Heart left ventricle (tissue), 16 donors: Measurements from ENCODE around the gene HHATL. TPM values are rescaled to one million over a fixed set of nuclear protein-coding genes. Genes with fewer than 3 reads are reported as not detected.

Experiments
- ATAC-seq, 4 donors: fragments of 200-7000 bp; cut with Tn5 transposase; one replicate each; pipeline ENCODE4 v1.9.1; 2020 to 2022; ENCODE audit warnings: moderate library complexity in 4 of 4, mild to moderate bottlenecking in 3 of 4, moderate number of reproducible peaks in 1 of 4
- DNase-seq, 5 donors: peaks; one replicate each; pipeline ENCODE4 v3.0.0-alpha.2; 2020
- H3K27ac ChIP-seq, 12 donors: fragments of 200-600 bp; sonication (generic) in 4 of 12; one replicate each; pipeline versions ENCODE4 v1.5.0 to v1.8.0; 2016 to 2022; ENCODE audit warnings: mild to moderate bottlenecking in 2 of 12
- H3K27me3 ChIP-seq, 9 donors: fragments of 200-600 bp; sonication (generic) in 2 of 9; one replicate each; pipeline versions ENCODE4 v1.5.1 to v1.8.0; 2016 to 2022; ENCODE audit warnings: mild to moderate bottlenecking in 3 of 9
- H3K36me3 ChIP-seq, 9 donors: fragments of 200-600 bp; sonication (generic) in 2 of 9; one replicate each; pipeline versions ENCODE4 v1.5.0 to v1.8.0; 2018 to 2022; ENCODE audit warnings: mild to moderate bottlenecking in 2 of 9
- H3K4me1 ChIP-seq, 12 donors: fragments of 200-600 bp; sonication (generic) in 4 of 12; one replicate each; pipeline versions ENCODE4 v1.5.0 to v1.8.0; 2016 to 2022; ENCODE audit warnings: mild to moderate bottlenecking in 3 of 12
- H3K4me3 ChIP-seq, 12 donors: fragments of 200-600 bp; sonication (generic) in 4 of 12; one replicate each; pipeline versions ENCODE4 v1.5.0 to v1.8.0; 2017 to 2022; ENCODE audit warnings: mild to moderate bottlenecking in 9 of 12, moderate library complexity in 4 of 12
- H3K9me3 ChIP-seq, 12 donors: fragments of 200-600 bp; sonication (generic) in 4 of 12; one replicate each; pipeline versions ENCODE4 v1.5.0 to v1.8.0; 2016 to 2022; ENCODE audit warnings: mild to moderate bottlenecking in 1 of 12
- CTCF ChIP-seq, 12 donors: fragments of 200-600 bp; sonication (generic) in 4 of 12; IDR thresholded peaks; one replicate each; pipeline versions ENCODE4 v1.5.0 to v1.8.0; 2018 to 2022; ENCODE audit warnings: antibody characterized with exemption in 12 of 12, mild to moderate bottlenecking in 5 of 12
- POLR2A ChIP-seq, 2 donors: fragments of 450-650 bp; IDR thresholded peaks; one replicate each; pipeline ENCODE4 v1.6.1; 2017; ENCODE audit warnings: antibody characterized with exemption in 2 of 2, mild to moderate bottlenecking in 2 of 2, moderate library complexity in 2 of 2
- WGBS, 4 donors: extraction: QIAGEN DNeasy Blood & Tissue Kit in 2 of 4; methylation state at CpG; one replicate each; pipeline versions ENCODE4 v1.1.5 to v1.1.7; 2013 to 2018; 5-methylcytosine and 5-hydroxymethylcytosine counted together
- intact Hi-C, 10 donors: fragments of 100-400 bp; cut with DNase I; formaldehyde crosslinking; loops; one replicate each; pipeline versions ENCODE4 v1.11.1 to v1.14.2; 2022
- polyA plus RNA-seq, 2 donors: library from polyadenylated mRNA; stranded (reverse); fragments of 200-250 nt; gene quantifications; one replicate each; pipeline ENCODE4 v1.2.3, GENCODE V29; 2013
- total RNA-seq, 9 donors: library from RNA; depleted of rRNA in 2 of 9; stranded (reverse); fragments of >200 nt in 2 of 9; fragmentation: NEBNext Ultra II Directional in 3 of 9; extraction: Animal tissue kit (Norgen Biotek cat#: 25700) in 3 of 9; gene quantifications; one replicate each; pipeline versions ENCODE4 v1.1.0 to v1.2.4, GENCODE V29; 2016 to 2023
- donor health status: ischemic (EF 13 %, LVEDD 7.1; RV severe dilation, severe dysfunction).
- donor health status: healthy with polysubstance abuse.
- donor health status: DM: no; HTN: yes; CAD: no.
- donor health status: DM: no; HTN: no; CAD: no.
- donor health status: ischemic (EF 25% LVEDD 6.9; RV normal size, moderate dysfunction).
- donor health status: ischemic (EF 25% LVEDD 5.7; RV mildly dilated, moderate dysfunction).
- donor health status: healthy.
- donor health status: DM: yes; HTN: yes; CAD: no.
- donor health status: ischemic (EF 35%, LVEDD 5.7; RV mildly dilated, moderate dysfunction).
- donor health status: nonischemic (EF 11% LVEDD 7.7; RV severe dilation, severe dysfunction).
- donor health status: DM: yes; HTN: yes; CAD: no.
- donor health status: PGD.
- donor health status: ischemic (EF 29% LVEDD 5.4; RV normal size, mild dysfunction).
- donor health status: nonischemic (EF 23%, LVEDD 6.1; RV moderate dilation, normal function).

Gene HHATL
- total and polyA plus RNA-seq, 11 donors: 188 to 1,023 (median 538) TPM

DNA sequence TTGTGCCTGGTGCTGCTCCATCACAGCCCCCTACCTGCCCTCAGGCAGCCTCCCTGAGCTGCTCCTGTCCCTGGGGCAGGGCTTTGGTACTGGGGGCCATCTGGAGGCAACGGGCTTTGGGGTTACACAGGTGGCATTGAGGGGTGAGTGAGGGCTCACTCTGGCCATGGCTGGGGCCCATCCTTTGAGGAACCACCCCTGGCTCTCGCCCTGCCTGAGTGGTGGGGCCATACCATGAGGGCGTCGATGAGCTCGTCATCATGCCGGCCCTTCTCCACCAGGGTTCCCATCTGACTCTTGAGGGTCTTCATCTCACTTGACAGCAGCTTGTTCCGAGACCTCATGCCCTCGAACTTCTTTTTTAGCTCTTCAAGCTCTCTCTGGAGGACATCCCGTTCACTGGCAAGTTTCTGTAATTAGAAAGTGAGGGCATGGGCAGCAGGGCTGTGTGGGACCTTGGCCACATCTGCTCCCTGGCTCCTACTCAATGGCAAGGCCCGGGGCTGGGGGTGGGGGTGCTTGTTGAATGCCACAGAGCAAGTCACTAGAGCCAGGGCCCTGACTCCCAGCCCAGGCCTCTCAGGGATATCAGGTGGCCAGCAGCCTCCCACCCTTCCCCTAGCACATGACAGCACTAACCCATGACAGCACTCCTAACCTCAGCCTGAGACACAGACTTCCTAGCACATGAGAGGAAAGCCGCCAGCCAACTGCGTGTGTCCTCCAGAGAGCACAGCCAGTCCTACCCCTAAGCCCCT, 37.0 kb upstream of the HHATL start:
- intact Hi-C loops: loop anchor here in 9 of 10 donors (1.0 to 10.0 kb wide), 11 partner anchors 37 to 515 kb away; partner anchors contain the start of genes HHATL (in 7 of the 9), ZBTB47 (in 3 of the 9) and NKTR (in 1 of the 9)
- ATAC-seq (peak; percentile 96 to 97 (median 96)), DNase-seq (peak; percentile 89 to 97 (median 90))
- Histone ChIP-seq H3K36me3 (no peaks in the 10 kb centered on the region), H3K27me3 (no peaks in the 10 kb centered on the region), H3K4me3 (no peak overlapping the region), H3K4me1 (peaks cover 0 to 36% (median 15%) of the 10 kb centered on the region in 12 donors), H3K9me3 (no peaks in the 10 kb centered on the region), H3K27ac (peak overlapping the region; percentile 77 to 99 (median 92))
- TF ChIP-seq CTCF (IDR thresholded peaks at IDR 0.05): no peak
- TF ChIP-seq POLR2A (IDR thresholded peaks at IDR 0.05): no peak
- WGBS, 4 donors: 52 to 72% (median 63%) methylated on average over 10 to 12 of the region's 12 CpGs

DNA sequence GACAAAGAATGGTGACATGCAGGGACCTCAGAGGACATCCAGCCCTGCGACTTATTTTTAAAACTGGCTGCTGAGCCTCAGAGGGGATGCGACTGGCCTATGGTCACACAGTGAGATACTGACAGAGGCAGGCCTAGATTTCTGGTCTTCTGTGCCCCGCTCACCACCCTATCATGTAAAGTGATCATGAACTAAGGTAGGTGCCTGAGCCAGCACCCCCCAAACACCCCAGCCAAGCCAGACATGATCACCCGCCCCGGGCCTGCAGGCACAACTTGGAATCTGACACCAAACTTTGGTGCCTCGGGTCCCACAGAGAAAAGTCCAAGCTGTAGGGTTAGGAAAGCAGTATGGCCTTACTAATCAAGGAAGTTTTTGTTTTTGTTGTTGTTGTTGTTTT, 33.9 kb upstream of the HHATL start:
- Histone ChIP-seq H3K27ac (peak overlapping the region in 5 of 12 donors; percentile 17 to 51 (median 23)), H3K4me1 (peaks cover 0 to 30% (median 12%) of the 10 kb centered on the region in 12 donors)
- intact Hi-C loops: no loop called here

DNA sequence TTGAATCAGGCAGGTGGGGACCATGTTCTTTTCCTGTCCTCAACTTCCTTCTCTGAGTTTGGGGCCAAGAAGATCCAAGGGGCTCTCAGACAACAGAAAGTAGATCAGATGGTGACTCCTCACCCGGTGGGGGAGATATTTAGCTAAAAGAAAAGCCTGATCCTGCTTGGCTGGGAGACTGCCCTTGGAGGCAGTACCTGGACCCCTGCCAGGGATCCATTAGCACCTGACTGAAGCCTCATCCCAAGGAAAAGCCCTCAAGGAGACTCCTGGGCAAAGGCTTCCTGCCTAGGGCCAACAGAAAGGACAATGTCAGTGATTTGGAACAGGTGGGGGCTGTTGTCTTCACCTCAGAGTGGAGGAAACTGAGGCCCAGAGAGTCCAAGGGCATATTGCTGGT, 33.5 kb upstream of the HHATL start:
- 0 to 38% (median 20%) methylated on average over 1 of the region's 1 CpG for WGBS, 4 donors
- DNase-seq (peak in 1 of 5 donors; percentile 49), ATAC-seq (no peak)
- no peaks in the 10 kb centered on the region for H3K9me3 ChIP-seq
- H3K4me1 ChIP-seq: peaks cover 0 to 29% (median 12%) of the 10 kb centered on the region in 12 donors
- H3K27ac ChIP-seq: peak overlapping the region in 5 of 12 donors; percentile 17 to 51 (median 29)
- no peaks in the 10 kb centered on the region for H3K27me3 ChIP-seq
- intact Hi-C loops: no loop called here
- no peak overlapping the region for H3K4me3 ChIP-seq
- TF ChIP-seq CTCF (IDR thresholded peaks at IDR 0.05) (no peak), POLR2A (IDR thresholded peaks at IDR 0.05) (no peak)
- no peaks in the 10 kb centered on the region for H3K36me3 ChIP-seq

More for the DNA sequence above, 33.9 kb upstream of the HHATL start:
- WGBS, 4 donors: 71 to 81% (median 78%) methylated on average over 3 to 6 of the region's 6 CpGs
- DNase-seq: peak in 1 of 5 donors; percentile 37
- Histone ChIP-seq H3K4me3 (no peak overlapping the region), H3K36me3 (no peaks in the 10 kb centered on the region), H3K9me3 (no peaks in the 10 kb centered on the region), H3K27me3 (no peaks in the 10 kb centered on the region)
- TF ChIP-seq POLR2A (IDR thresholded peaks at IDR 0.05): no peak
- TF ChIP-seq CTCF (IDR thresholded peaks at IDR 0.05): no peak
- no peak for ATAC-seq

- peaks cover 0 to 30% (median 10%) of the 10 kb centered on the region in 12 donors for H3K4me1 ChIP-seq
- H3K27ac ChIP-seq: peak overlapping the region in 3 of 12 donors; percentile 17 to 51 (median 41)
- TF ChIP-seq POLR2A (IDR thresholded peaks at IDR 0.05): no peak
- no peak for TF ChIP-seq CTCF (IDR thresholded peaks at IDR 0.05)
- no peaks in the 10 kb centered on the region for H3K9me3 ChIP-seq
- no peaks in the 10 kb centered on the region for H3K27me3 ChIP-seq
- H3K36me3 ChIP-seq: no peaks in the 10 kb centered on the region
- no peak overlapping the region for H3K4me3 ChIP-seq
- WGBS, 4 donors: 91 to 96% (median 95%) methylated on average over 10 to 12 of the region's 12 CpGs
- no peak for DNase-seq
- ATAC-seq: no peak
- intact Hi-C loops: no loop called here
These were observed 33.0 kb upstream of the HHATL start for GRCh38 chr3:42735615-42736014.
